ENCODE measurements around the gene SLC22A6. TPM values are rescaled to one million over a fixed set of nuclear protein-coding genes. Genes with fewer than 3 reads are reported as not detected.

Gene SLC22A6
- total RNA-seq, 1 donor: not detected

DNA sequence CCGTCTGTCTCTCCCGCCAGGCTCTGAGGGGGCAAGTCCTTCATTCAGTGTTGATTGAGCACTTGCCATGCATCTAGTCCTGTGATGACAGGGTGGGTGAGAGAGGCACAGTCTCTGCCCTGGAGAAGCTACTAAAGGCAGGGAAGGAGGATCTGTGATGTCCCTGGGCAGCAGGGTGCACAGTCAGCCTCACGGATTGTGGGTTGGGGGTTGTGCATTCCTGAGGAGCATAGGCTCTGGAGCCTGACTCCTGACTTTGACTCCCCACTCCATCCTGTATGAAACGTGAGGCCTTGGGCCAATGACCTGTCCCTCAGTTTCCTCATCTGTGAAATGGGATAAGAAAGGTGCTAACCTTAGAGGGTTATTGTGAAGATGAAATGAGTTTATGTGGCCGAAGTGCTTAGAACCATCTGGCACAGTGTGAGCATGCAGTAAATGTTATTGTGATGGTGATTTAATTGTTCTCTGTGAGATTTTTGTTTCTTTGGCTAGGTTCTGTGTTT lies 26.2 kb upstream of the SLC22A6 start:
- H3K4me3 ChIP-seq (ENCODE audit: low read depth, low read length): no peak overlapping the region
- no peak for DNase-seq (ENCODE audit: low read depth)
- TF ChIP-seq, protein P1, sequence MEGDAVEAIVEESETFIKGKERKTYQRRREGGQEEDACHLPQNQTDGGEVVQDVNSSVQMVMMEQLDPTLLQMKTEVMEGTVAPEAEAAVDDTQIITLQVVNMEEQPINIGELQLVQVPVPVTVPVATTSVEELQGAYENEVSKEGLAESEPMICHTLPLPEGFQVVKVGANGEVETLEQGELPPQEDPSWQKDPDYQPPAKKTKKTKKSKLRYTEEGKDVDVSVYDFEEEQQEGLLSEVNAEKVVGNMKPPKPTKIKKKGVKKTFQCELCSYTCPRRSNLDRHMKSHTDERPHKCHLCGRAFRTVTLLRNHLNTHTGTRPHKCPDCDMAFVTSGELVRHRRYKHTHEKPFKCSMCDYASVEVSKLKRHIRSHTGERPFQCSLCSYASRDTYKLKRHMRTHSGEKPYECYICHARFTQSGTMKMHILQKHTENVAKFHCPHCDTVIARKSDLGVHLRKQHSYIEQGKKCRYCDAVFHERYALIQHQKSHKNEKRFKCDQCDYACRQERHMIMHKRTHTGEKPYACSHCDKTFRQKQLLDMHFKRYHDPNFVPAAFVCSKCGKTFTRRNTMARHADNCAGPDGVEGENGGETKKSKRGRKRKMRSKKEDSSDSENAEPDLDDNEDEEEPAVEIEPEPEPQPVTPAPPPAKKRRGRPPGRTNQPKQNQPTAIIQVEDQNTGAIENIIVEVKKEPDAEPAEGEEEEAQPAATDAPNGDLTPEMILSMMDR (IDR thresholded peaks at IDR 0.05; ENCODE audit: insufficient read depth, low read depth, low read length): no peak

GRCh38 chr11:63007920-63008319 lies 23.2 kb upstream of the SLC22A6 start:
- TF ChIP-seq, protein P1 (IDR thresholded peaks at IDR 0.05; ENCODE audit: insufficient read depth, low read depth, low read length): no peak
- H3K4me3 ChIP-seq (ENCODE audit: low read depth, low read length): no peak overlapping the region
- no peak for DNase-seq (ENCODE audit: low read depth)

GRCh38 chr11:63001456-63001855 lies 16.7 kb upstream of the SLC22A6 start:
- no peak for DNase-seq (ENCODE audit: low read depth)
- TF ChIP-seq, protein P1 (IDR thresholded peaks at IDR 0.05; ENCODE audit: insufficient read depth, low read depth, low read length): no peak
- H3K4me3 ChIP-seq (ENCODE audit: low read depth, low read length): no peak overlapping the region

DNA sequence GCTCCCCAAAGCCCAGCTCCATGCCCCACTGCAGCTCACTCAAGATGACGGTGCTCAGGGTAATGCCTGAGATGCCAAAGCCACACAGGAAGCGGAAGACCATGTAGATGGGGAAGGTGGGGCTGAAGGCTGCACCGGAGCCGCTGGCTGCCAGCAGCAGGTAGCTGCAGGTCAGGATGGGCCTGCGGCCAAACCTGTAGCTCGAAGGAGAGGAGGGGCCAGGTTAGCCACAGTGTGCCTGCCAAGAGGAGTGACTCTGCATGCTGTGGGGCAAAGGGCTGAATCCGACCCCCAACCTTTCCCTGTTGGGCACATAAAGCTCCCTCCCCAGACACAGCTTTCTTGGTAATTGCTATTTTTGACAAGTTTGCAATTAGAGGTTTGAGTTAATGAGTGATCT lies 14.9 kb upstream of the SLC22A6 start:
- TF ChIP-seq, protein P1 (IDR thresholded peaks at IDR 0.05; ENCODE audit: insufficient read depth, low read depth, low read length): no peak
- no peak overlapping the region for H3K4me3 ChIP-seq (ENCODE audit: low read depth, low read length)
- no peak for DNase-seq (ENCODE audit: low read depth)

GRCh38 chr11:62999156-62999555 lies 14.4 kb upstream of the SLC22A6 start:
- H3K4me3 ChIP-seq (ENCODE audit: low read depth, low read length): no peak overlapping the region
- TF ChIP-seq, protein P1 (IDR thresholded peaks at IDR 0.05; ENCODE audit: insufficient read depth, low read depth, low read length): no peak
- no peak for DNase-seq (ENCODE audit: low read depth)

GRCh38 chr11:62996271-62996670 lies 11.5 kb upstream of the SLC22A6 start:
- no peak for DNase-seq (ENCODE audit: low read depth)
- H3K4me3 ChIP-seq (ENCODE audit: low read depth, low read length): no peak overlapping the region
- TF ChIP-seq, protein P1 (IDR thresholded peaks at IDR 0.05; ENCODE audit: insufficient read depth, low read depth, low read length): no peak

DNA sequence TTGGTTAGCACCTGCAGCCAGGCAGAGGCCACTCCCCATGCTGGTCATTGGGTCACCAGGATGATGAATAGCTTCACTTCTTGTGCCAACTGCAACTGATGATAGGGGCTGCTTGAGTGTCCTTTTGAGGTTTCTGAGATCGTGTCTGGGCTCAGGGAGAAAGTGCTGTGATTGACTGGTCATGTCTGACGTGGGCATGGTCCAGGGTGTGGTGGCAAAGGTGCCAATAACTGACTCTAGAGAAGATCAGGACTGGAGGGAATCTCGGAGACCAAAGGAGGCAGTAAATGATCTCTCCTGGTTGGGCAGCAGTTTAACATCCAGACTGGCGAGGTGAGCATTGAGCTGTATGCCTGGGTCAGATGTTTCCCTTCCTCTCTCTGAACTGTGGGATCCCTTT lies 10.0 kb upstream of the SLC22A6 start:
- no peak overlapping the region for H3K4me3 ChIP-seq (ENCODE audit: low read depth, low read length)
- DNase-seq (ENCODE audit: low read depth): no peak
- TF ChIP-seq, protein P1 (IDR thresholded peaks at IDR 0.05; ENCODE audit: insufficient read depth, low read depth, low read length): no peak

All from fibroblast of villous mesenchyme (primary cell).